HEK293 (cell line): ENCODE data around the gene C4BPB.

Experiments used
- BCL11B ChIP-seq: fragments of 450-650 bp; formaldehyde crosslinking; IDR thresholded peaks from 2 replicates; pipeline ENCODE4 v1.5.1; 2016; ENCODE audit warnings: low read depth, missing biosample characterization, missing genetic modification characterization
- PRDM10 ChIP-seq: fragments of 450-650 bp; formaldehyde crosslinking; IDR thresholded peaks from 2 replicates; pipeline ENCODE4 v1.5.1; 2016; ENCODE audit warnings: missing biosample characterization, missing genetic modification characterization
- SP2 ChIP-seq: fragments of 450-650 bp; formaldehyde crosslinking; IDR thresholded peaks from 2 replicates; pipeline ENCODE4 v1.5.1; 2016; ENCODE audit warnings: missing biosample characterization, missing genetic modification characterization
- SP3 ChIP-seq: fragments of 450-650 bp; formaldehyde crosslinking; IDR thresholded peaks from 2 replicates; pipeline ENCODE4 v1.5.1; 2016; ENCODE audit warnings: missing biosample characterization, missing genetic modification characterization
- TCF7L2 ChIP-seq: IDR thresholded peaks from 2 replicates; pipeline ENCODE4 v1.6.1; 2011; ENCODE audit warnings: low read depth, mild to moderate bottlenecking, inconsistent platforms, low read length, moderate library complexity, borderline replicate concordance
- YY2 ChIP-seq: fragments of 450-650 bp; formaldehyde crosslinking; IDR thresholded peaks from 2 replicates; pipeline ENCODE4 v1.5.1; 2016; ENCODE audit warnings: missing biosample characterization, missing genetic modification characterization
- ZBTB17 ChIP-seq: fragments of 450-650 bp; formaldehyde crosslinking; IDR thresholded peaks from 2 replicates; pipeline ENCODE4 v1.5.1; 2016; ENCODE audit warnings: missing biosample characterization, missing genetic modification characterization
- ZBTB8A ChIP-seq: fragments of 450-650 bp; formaldehyde crosslinking; IDR thresholded peaks from 2 replicates; pipeline ENCODE4 v1.5.1; 2016; ENCODE audit warnings: missing biosample characterization, missing genetic modification characterization
- ZFP37 ChIP-seq: fragments of 450-650 bp; formaldehyde crosslinking; IDR thresholded peaks from 2 replicates; pipeline ENCODE4 v1.5.1; 2016; ENCODE audit warnings: missing biosample characterization, missing genetic modification characterization
- ZNF10 ChIP-seq: fragments of 450-650 bp; formaldehyde crosslinking; IDR thresholded peaks from 2 replicates; pipeline ENCODE4 v1.5.1; 2017; ENCODE audit warnings: missing biosample characterization, missing genetic modification characterization
- ZNF133 ChIP-seq: fragments of 450-650 bp; formaldehyde crosslinking; IDR thresholded peaks from 2 replicates; pipeline ENCODE4 v1.5.1; 2016; ENCODE audit warnings: missing biosample characterization, missing genetic modification characterization
- ZNF169 ChIP-seq: fragments of 450-650 bp; formaldehyde crosslinking; IDR thresholded peaks from 2 replicates; pipeline ENCODE4 v1.5.1; 2016; ENCODE audit warnings: missing biosample characterization, missing genetic modification characterization
- ZNF175 ChIP-seq: fragments of 450-650 bp; formaldehyde crosslinking; IDR thresholded peaks from 2 replicates; pipeline ENCODE4 v1.5.1; 2016; ENCODE audit warnings: missing biosample characterization, missing genetic modification characterization
- ZNF19 ChIP-seq: fragments of 450-650 bp; formaldehyde crosslinking; IDR thresholded peaks from 2 replicates; pipeline ENCODE4; 2016; ENCODE audit warnings: missing biosample characterization, missing genetic modification characterization, low read depth
- ZNF341 ChIP-seq: fragments of 450-650 bp; formaldehyde crosslinking; IDR thresholded peaks from 2 replicates; pipeline ENCODE4; 2016; ENCODE audit warnings: low read depth, missing biosample characterization, missing genetic modification characterization
- ZNF621 ChIP-seq: fragments of 450-650 bp; formaldehyde crosslinking; IDR thresholded peaks from 2 replicates; pipeline ENCODE4 v1.5.1; 2017; ENCODE audit warnings: missing biosample characterization, missing genetic modification characterization
- ZNF626 ChIP-seq: fragments of 450-650 bp; sonication (Bioruptor Pico); formaldehyde crosslinking; IDR thresholded peaks from 2 replicates; pipeline ENCODE4 v1.5.1; 2018; ENCODE audit warnings: missing biosample characterization, missing genetic modification characterization, inconsistent platforms
- ZNF777 ChIP-seq: fragments of 450-650 bp; formaldehyde crosslinking; IDR thresholded peaks from 2 replicates; pipeline ENCODE4 v1.5.1; 2017; ENCODE audit warnings: missing biosample characterization, missing genetic modification characterization, borderline replicate concordance
- ZSCAN30 ChIP-seq: fragments of 450-650 bp; IDR thresholded peaks from 2 replicates; pipeline ENCODE4 v1.5.1; 2018; ENCODE audit warnings: missing biosample characterization, mild to moderate bottlenecking, missing genetic modification characterization, moderate library complexity
- TF ChIP-seq, protein P1 (sequence below): fragments of 450-650 bp; formaldehyde crosslinking; IDR thresholded peaks from 2 replicates; pipeline ENCODE4 v1.5.1; 2017; ENCODE audit warnings: missing biosample characterization, missing genetic modification characterization
- TF ChIP-seq, protein P2 (sequence below): fragments of 450-650 bp; formaldehyde crosslinking; IDR thresholded peaks from 2 replicates; pipeline ENCODE4 v1.5.1; 2017; ENCODE audit warnings: missing biosample characterization, missing genetic modification characterization
- TF ChIP-seq, protein P3 (sequence below): fragments of 450-650 bp; formaldehyde crosslinking; conservative IDR thresholded peaks from 2 replicates; pipeline ENCODE4 v1.5.1; 2016; ENCODE audit warnings: low read depth, missing biosample characterization, missing genetic modification characterization

Gene C4BPB

GRCh38 chr1:207050480-207051190, 38.0 kb upstream of the C4BPB start (continued):
- TF ChIP-seq ZNF621 (no peak), BCL11B (tag by site-specific recombination) (no peak), ZNF133 (tag by site-specific recombination) (no peak), SP2 (tag by site-specific recombination) (peak; percentile 22; the same call in 1 of the 2 replicates), ZNF777 (tag by site-specific recombination) (no peak), ZNF19 (tag by site-specific recombination) (no peak), ZNF175 (tag by site-specific recombination) (no peak), PRDM10 (tag by site-specific recombination) (peak; percentile 75), ZBTB17 (tag by site-specific recombination) (peak; percentile 40), ZNF341 (tag by site-specific recombination) (peak; percentile 41; the same call in 1 of the 2 replicates), ZBTB8A (tag by site-specific recombination) (peak; percentile 28; the same call in 1 of the 2 replicates), TCF7L2 (peak; percentile 53; the same call in 1 of the 2 replicates), ZNF10 (tag by site-specific recombination) (peak; percentile 57; the same call in 1 of the 2 replicates), ZNF169 (tag by site-specific recombination) (no peak), ZSCAN30 (0 out of 2 replicates have a peak, but pooled peaks have one; percentile 12), YY2 (tag by site-specific recombination) (peak; percentile 91), SP3 (tag by site-specific recombination) (peak; percentile 38; the same call in 1 of the 2 replicates), ZNF626 (tag by site-specific recombination) (no peak), ZFP37 (tag by site-specific recombination) (peak; percentile 68; the same call in 1 of the 2 replicates)
- TF ChIP-seq, protein P1, sequence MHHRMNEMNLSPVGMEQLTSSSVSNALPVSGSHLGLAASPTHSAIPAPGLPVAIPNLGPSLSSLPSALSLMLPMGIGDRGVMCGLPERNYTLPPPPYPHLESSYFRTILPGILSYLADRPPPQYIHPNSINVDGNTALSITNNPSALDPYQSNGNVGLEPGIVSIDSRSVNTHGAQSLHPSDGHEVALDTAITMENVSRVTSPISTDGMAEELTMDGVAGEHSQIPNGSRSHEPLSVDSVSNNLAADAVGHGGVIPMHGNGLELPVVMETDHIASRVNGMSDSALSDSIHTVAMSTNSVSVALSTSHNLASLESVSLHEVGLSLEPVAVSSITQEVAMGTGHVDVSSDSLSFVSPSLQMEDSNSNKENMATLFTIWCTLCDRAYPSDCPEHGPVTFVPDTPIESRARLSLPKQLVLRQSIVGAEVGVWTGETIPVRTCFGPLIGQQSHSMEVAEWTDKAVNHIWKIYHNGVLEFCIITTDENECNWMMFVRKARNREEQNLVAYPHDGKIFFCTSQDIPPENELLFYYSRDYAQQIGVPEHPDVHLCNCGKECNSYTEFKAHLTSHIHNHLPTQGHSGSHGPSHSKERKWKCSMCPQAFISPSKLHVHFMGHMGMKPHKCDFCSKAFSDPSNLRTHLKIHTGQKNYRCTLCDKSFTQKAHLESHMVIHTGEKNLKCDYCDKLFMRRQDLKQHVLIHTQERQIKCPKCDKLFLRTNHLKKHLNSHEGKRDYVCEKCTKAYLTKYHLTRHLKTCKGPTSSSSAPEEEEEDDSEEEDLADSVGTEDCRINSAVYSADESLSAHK (tag by site-specific recombination): no peak
- TF ChIP-seq, protein P2, sequence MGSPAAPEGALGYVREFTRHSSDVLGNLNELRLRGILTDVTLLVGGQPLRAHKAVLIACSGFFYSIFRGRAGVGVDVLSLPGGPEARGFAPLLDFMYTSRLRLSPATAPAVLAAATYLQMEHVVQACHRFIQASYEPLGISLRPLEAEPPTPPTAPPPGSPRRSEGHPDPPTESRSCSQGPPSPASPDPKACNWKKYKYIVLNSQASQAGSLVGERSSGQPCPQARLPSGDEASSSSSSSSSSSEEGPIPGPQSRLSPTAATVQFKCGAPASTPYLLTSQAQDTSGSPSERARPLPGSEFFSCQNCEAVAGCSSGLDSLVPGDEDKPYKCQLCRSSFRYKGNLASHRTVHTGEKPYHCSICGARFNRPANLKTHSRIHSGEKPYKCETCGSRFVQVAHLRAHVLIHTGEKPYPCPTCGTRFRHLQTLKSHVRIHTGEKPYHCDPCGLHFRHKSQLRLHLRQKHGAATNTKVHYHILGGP: no peak
- TF ChIP-seq, protein P3, sequence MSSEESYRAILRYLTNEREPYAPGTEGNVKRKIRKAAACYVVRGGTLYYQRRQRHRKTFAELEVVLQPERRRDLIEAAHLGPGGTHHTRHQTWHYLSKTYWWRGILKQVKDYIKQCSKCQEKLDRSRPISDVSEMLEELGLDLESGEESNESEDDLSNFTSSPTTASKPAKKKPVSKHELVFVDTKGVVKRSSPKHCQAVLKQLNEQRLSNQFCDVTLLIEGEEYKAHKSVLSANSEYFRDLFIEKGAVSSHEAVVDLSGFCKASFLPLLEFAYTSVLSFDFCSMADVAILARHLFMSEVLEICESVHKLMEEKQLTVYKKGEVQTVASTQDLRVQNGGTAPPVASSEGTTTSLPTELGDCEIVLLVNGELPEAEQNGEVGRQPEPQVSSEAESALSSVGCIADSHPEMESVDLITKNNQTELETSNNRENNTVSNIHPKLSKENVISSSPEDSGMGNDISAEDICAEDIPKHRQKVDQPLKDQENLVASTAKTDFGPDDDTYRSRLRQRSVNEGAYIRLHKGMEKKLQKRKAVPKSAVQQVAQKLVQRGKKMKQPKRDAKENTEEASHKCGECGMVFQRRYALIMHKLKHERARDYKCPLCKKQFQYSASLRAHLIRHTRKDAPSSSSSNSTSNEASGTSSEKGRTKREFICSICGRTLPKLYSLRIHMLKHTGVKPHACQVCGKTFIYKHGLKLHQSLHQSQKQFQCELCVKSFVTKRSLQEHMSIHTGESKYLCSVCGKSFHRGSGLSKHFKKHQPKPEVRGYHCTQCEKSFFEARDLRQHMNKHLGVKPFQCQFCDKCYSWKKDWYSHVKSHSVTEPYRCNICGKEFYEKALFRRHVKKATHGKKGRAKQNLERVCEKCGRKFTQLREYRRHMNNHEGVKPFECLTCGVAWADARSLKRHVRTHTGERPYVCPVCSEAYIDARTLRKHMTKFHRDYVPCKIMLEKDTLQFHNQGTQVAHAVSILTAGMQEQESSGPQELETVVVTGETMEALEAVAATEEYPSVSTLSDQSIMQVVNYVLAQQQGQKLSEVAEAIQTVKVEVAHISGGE: peak; percentile 58
